ENCODE measurements around the gene SMARCA4.

GRCh38 chr19:11016631-11017030 is 55.8 kb downstream of the SMARCA4 start:
- no peak for TF ChIP-seq CTCF (IDR thresholded peaks at IDR 0.05)
- no peak for TF ChIP-seq POLR2A (IDR thresholded peaks at IDR 0.05)

Data from right lobe of liver (tissue), 4 donors.